ENCODE results near the gene OR4D1. TPM values are rescaled to one million over a fixed set of nuclear protein-coding genes. Genes with fewer than 3 reads are reported as not detected.

The OR4D1 gene
- total and polyA plus RNA-seq, 2 of the 13 experiments (the other 11 are each of a cell fraction or from before 2014, with no cell fraction given), result not detected

DNA sequence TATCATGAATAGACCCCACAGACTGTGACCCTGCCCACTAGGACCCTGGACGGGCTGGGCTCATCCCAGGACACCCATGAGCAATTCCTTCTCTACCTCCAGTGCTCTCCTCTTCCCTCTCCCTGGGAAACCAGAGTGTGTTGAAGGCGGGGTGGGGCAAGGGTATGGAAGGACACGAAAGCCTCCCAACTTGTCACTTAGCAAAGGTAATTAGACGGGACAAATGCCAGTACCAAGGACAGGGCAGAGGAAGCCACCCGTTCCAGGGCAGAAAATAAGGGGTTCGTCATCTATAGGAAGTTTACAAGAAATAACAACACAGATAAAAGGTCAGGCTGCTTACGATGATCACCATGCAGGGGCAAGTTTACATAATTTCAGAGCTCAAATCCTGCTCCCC lies 39.5 kb downstream of the OR4D1 start:
- POLR2A ChIA-PET, result no interaction called here
- no peak for TF ChIP-seq MXD1 (CRISPR knock-in tag; IDR thresholded peaks at IDR 0.05)
- TF ChIP-seq, protein P1, sequence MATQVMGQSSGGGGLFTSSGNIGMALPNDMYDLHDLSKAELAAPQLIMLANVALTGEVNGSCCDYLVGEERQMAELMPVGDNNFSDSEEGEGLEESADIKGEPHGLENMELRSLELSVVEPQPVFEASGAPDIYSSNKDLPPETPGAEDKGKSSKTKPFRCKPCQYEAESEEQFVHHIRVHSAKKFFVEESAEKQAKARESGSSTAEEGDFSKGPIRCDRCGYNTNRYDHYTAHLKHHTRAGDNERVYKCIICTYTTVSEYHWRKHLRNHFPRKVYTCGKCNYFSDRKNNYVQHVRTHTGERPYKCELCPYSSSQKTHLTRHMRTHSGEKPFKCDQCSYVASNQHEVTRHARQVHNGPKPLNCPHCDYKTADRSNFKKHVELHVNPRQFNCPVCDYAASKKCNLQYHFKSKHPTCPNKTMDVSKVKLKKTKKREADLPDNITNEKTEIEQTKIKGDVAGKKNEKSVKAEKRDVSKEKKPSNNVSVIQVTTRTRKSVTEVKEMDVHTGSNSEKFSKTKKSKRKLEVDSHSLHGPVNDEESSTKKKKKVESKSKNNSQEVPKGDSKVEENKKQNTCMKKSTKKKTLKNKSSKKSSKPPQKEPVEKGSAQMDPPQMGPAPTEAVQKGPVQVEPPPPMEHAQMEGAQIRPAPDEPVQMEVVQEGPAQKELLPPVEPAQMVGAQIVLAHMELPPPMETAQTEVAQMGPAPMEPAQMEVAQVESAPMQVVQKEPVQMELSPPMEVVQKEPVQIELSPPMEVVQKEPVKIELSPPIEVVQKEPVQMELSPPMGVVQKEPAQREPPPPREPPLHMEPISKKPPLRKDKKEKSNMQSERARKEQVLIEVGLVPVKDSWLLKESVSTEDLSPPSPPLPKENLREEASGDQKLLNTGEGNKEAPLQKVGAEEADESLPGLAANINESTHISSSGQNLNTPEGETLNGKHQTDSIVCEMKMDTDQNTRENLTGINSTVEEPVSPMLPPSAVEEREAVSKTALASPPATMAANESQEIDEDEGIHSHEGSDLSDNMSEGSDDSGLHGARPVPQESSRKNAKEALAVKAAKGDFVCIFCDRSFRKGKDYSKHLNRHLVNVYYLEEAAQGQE (IDR thresholded peaks at IDR 0.05; ENCODE audit: borderline replicate concordance in 1 of 2, low read depth in 1 of 2, low read length in 2 of 2), result peak in 1 of 2 experiments; percentile 62; a peak in 2 of 4 replicates
- BruUV-seq (replicated peaks), result no TSS peak
- Histone ChIP-seq H3K27me3 (ENCODE audit: control insufficient read depth in 1 of 2, insufficient read depth in 2 of 2, low read length in 2 of 2) (peaks cover 0 to 37% of the 10 kb centered on the region in 2 experiments; a peak in 4 of 5 replicates), H3K4me1 (ENCODE audit: insufficient read depth, low read length) (no peaks in the 10 kb centered on the region), H3K4me3 (replicated peaks in 1 of 3; ENCODE audit: insufficient read depth in 1 of 3, low read depth in 2 of 3, low read length in 3 of 3) (no peak overlapping the region), H3K27ac (ENCODE audit: extremely low read length, insufficient read depth, low read length) (no peak overlapping the region), H2AFZ (ENCODE audit: low read length) (no peak overlapping the region), H3K9me3 (ENCODE audit: low read length) (no peaks in the 10 kb centered on the region), H3K4me2 (ENCODE audit: low read depth, low read length) (no peak overlapping the region), H3K9ac (ENCODE audit: insufficient read depth, low read depth, low read length) (no peak overlapping the region), H3K79me2 (ENCODE audit: insufficient read depth, low read length) (no peaks in the 10 kb centered on the region), H4K20me1 (ENCODE audit: insufficient read depth, low read length) (no peaks in the 10 kb centered on the region), H3K36me3 (replicated peaks in 1 of 2; ENCODE audit: control insufficient read depth in 1 of 2, insufficient read depth in 2 of 2, low read length in 2 of 2) (no peaks in the 10 kb centered on the region)
- FAIRE-seq, result no peak
- CTCF ChIA-PET (ENCODE audit: low intra/inter-chr PET ratio, low total read pairs), result no interaction called here
- no peak for DNase-seq (ENCODE audit: low spot score)
- in situ Hi-C loops (cut with HindIII; ENCODE audit: extremely low pct_ligation_motif_present, low pct_unique_long_range_greater_than_20kb) (no loop called here), intact Hi-C loops (cut with micrococcal nuclease; ENCODE audit: unreplicated experiment) (no loop called here)
- ATAC-seq, result no peak
- WGBS (ENCODE audit: low lambda C conversion rate), result 6% methylated on average over 7 of the region's 7 CpGs

All from HepG2 (cell line).